Measurements from ENCODE around the gene SOX4. TPM values are rescaled to one million over a fixed set of nuclear protein-coding genes. Genes with fewer than 3 reads are reported as not detected.

The SOX4 gene
- total RNA-seq, 1 donor from 2014 or later = 147 TPM

GRCh38 chr6:21639316-21639715 is 45.8 kb downstream of the SOX4 start:
- H3K4me3 Mint-ChIP-seq = no peak overlapping the region
- TF ChIP-seq EZH2 (IDR thresholded peaks at IDR 0.05) (no peak), EZH2phosphoT487 (IDR thresholded peaks at IDR 0.05) (no peak)
- TF ChIP-seq, protein P1, sequence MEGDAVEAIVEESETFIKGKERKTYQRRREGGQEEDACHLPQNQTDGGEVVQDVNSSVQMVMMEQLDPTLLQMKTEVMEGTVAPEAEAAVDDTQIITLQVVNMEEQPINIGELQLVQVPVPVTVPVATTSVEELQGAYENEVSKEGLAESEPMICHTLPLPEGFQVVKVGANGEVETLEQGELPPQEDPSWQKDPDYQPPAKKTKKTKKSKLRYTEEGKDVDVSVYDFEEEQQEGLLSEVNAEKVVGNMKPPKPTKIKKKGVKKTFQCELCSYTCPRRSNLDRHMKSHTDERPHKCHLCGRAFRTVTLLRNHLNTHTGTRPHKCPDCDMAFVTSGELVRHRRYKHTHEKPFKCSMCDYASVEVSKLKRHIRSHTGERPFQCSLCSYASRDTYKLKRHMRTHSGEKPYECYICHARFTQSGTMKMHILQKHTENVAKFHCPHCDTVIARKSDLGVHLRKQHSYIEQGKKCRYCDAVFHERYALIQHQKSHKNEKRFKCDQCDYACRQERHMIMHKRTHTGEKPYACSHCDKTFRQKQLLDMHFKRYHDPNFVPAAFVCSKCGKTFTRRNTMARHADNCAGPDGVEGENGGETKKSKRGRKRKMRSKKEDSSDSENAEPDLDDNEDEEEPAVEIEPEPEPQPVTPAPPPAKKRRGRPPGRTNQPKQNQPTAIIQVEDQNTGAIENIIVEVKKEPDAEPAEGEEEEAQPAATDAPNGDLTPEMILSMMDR (IDR thresholded peaks at IDR 0.05) = no peak
- peak overlapping the region; percentile 18 for H3K27ac Mint-ChIP-seq

More at GRCh38 chr6:21639316-21639715, 45.8 kb downstream of the SOX4 start:
- Histone ChIP-seq H3K27me3 (no peaks in the 10 kb centered on the region), H3K27ac (no peak overlapping the region), H3K36me3 (no peaks in the 10 kb centered on the region), H3K79me2 (ENCODE audit: low read depth) (no peaks in the 10 kb centered on the region), H3K4me1 (no peaks in the 10 kb centered on the region), H3K4me2 (no peak overlapping the region), H2AFZ (replicated peaks) (no peak overlapping the region), H3K9me3 (ENCODE audit: low read depth) (no peaks in the 10 kb centered on the region), H3K9ac (no peak overlapping the region), H4K20me1 (ENCODE audit: low read depth) (no peaks in the 10 kb centered on the region), H3K4me3 (no peak overlapping the region), H3F3A (ENCODE audit: low read depth) (no peaks in the 10 kb centered on the region)
- Mint-ChIP-seq H3K4me1 (no peaks in the 10 kb centered on the region), H3K9me3 (peaks cover 22% of the 10 kb centered on the region), H3K36me3 (peaks cover 2% of the 10 kb centered on the region), H3K27me3 (ENCODE audit: insufficient read depth, low read depth) (no peaks in the 10 kb centered on the region)
- DNase-seq (ENCODE audit: low spot score) = no peak

Small RNA genes within 50 kb of the gene (small RNA-seq; reads per million reads assigned to genes)
- not detected for gene BOLA2P3
